ENCODE measurements around the gene SLC4A3.

Gene SLC4A3

DNA sequence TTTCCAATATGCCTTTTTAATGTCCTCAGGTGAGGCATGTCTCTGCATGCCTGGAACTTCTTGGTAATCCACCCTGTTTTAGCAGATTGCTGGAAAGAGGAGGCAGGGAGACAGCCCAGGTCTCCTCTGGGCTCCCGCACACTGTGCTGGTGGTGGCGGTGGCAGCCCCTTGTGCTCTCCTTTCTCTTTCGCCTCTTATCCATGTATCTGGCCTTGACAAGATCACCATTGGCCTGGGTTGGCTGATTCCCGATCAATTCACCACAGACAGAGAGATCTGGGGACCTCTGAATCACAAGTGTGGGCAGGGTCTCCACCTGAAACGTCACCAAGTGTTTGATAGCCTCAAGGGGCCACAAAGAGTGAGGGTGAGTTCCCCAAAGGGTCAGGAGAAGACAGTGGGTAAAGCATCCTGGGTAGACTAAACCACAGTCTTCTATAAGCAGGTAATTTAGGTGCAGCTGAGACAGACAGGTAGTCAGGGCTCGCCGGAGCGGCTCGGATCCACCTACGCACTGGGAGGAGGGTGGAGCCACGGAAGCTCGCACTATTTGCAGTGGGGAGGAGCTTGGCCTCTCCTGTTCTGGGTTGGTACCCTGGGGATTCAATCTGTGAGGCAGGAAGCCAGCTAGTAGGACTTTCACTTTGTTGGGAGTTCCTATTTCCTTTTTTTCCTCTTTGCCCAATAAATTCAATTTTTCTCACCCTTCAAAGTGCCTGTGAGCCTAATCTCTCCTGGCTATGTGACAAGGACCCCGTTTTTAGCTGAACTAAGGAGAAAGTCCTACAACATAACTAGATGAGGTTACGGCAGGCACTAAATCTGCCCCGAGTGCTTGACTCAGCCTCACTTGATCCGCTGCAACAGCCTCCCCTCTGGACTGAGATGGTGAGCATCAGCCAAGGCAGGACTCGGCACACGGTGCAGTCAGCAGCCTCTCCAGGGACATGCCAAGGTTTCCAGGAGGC is 57.6 kb downstream of the SLC4A3 start:
- DNase-seq = peak; percentile 59

DNA sequence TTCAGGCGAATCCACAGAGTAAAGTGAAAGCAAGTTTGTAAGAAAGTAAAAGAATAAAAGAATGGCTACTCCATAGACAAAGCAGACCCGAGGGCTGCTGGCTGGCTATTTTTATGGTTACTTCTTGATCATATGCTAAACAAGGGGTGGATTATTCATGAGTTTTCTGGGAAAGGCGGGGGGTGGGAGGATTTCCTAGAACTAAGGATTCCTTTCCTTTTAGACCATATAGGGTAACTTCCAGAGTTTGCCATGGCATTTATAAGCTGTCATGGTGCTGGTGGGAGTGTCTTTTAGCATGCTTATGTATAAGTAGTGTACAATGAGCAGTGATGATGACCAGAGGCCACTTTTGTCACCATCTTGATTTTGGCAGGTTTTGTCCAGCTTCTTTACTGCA is 59.8 kb downstream of the SLC4A3 start:
- DNase-seq = no peak

DNA sequence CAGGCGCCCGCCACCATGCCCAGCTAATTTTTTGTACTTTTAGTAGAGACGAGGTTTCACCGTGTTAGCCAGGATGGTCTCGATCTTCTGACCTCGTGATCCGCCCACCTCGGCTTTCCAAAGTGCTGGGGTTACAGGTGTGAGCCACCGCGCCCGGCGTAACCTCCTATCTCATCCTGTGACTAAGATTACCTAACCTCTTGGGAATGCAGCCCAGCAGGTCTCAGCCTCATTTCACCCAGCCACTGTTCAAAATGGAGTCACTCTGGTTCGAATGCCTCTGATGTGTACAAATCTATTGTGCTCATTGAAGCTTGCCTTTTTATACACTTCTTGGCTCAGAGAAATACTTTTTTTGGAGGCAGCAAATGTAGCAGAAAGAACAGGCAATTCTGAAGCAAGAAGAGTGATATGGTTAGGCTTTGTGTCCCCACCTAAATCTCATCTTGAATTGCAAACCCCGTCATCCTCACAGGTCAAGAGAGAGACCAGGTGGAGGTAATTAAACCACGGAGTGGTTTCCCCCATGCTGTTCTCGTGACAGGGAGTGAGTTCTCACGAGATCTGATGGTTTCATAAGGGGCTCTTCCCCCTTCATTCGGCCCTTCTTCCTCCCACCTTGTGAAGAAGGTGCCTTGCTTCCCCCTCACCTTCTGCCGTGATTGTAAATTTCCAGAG is 60.6 kb downstream of the SLC4A3 start:
- DNase-seq = no peak

DNA sequence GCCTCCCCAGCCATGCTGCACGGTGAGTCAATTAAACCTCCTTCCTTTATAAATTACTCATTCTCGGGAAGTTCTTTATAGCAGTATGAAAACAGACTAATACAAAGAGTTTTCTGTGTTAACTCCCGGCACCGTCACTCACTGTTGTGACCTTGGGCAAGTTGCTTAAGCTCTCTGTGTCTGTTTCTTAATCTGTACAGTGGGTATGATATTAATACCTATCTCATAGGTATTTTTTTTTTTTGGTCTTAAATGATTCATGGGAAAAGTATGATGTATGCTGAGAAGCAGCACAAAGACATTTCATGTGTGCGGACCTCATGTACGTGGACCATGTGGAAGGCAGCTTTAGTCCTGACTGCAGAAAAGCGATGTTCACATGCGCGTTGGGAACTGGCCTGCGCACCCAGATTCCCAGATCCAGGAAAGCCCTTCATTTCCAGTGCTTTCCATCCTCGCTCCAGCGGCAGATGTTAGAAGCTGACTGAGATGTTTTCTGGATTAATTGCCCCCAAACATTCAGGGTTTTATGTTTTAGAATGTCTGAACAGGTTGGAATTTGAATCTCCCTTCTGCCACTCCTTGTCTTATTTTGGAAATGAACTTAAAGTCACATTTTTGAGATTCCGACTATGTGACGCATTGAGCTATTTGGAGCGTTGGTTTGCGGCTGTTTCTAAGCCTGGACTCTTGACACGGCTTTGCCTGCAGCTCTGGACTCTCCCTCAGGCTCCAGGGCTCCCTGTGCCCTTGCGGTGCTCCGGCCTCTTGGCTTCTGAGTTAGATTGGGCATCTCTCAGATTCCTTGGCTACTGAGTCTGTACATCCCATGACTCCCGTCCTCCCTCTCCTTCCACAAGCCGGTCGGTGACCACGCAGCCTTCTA is 61.4 kb downstream of the SLC4A3 start:
- no peak for DNase-seq

DNA sequence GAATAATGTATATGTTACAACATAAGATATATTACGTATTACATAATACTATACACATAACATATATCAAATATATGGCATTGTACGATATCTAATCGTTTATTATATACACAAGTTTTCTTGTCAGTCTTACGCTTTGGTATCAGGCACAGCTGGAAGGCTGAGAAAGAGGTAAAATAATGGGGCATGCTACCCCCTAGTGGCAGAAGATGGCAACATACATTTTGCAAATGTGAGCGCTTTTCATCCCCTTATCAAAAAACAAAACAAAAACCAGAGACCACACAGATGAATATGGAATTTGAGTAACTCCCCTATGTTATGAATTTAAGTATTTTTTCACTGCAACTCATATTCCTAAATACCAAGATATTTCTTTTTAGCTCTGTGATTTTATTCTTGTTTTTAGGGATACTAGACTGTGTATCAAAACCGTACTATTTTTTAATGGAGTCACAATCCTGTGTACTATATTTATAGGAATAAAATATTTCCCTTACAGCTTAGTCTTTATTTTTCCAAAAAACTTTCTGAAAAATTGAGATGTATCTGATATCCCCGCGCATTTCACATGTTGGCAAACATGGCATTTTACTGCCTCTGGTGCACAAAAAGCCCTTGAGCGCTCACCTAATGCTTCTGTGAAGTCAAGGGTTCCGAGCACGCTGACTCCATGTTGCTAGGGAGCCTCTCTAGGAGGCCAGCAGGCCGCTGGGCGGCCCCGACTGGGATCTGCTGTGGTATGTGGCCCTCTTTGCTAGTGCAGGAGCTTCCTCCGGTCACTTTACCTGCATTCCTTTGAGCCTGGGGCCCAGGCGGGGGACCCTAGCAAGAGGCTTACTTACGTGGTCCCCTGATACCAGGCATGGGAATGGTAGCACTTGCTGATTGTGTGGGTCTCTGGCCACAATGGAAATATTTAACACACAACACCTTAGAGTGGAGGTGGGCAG is 62.5 kb downstream of the SLC4A3 start:
- DNase-seq = no peak

DNA sequence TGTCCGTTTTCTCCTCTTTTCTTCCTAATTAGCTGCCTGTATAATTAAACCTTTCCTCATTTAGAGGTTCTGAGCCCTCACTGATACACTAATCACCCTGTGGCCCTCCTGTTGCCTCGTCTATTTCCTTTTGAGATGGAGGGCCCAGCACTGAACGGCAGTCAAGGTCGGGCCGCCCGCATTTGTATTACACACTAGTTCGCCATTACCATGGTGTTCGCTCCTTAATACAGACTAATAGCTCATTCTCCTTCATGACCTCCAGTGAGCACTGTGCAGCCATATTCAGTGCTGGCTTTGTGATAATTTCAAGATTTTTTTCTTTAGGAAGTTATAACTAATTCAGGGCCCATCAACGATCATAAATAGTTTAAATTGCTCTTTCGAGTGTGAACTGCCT is 64.1 kb downstream of the SLC4A3 start:
- DNase-seq = no peak

All from stimulated activated CD4-positive, alpha-beta T cell treated with anti-CD3 and anti-CD28 coated beads, Interleukin-4, amount 100 ng/mL, for 1 hour (primary cell).